HepG2 (cell line): ENCODE data around the gene CLRN3. TPM values are rescaled to one million over a fixed set of nuclear protein-coding genes. Genes with fewer than 3 reads are reported as not detected.

ENCODE experiments used
- ATAC-seq: fragments of 200-7000 bp; cut with Tn5 transposase; 3 replicates; pipeline ENCODE4 v1.9.1; 2020; ENCODE audit warnings: mild to moderate bottlenecking, moderate library complexity
- BruUV-seq: library from RNA; stranded (reverse); fragments of 400-500 nt; replicated peaks from 2 replicates; lab custom pipeline; 2021; lab: Mats Ljungman, UMichigan
- CTCF ChIA-PET: fragments of 300-600 bp; formaldehyde crosslinking; extraction: SDS; loops from one replicate; lab custom pipeline; 2021; ENCODE audit warnings: low total read pairs, inconsistent platforms, low intra/inter-chr PET ratio; lab: Yijun Ruan, JAX
- POLR2A ChIA-PET: fragments of 350-600 bp; sonication (Branson Sonifier 250); formaldehyde crosslinking; loops from one replicate; lab custom pipeline; 2020; ENCODE audit warnings: antibody characterized with exemption, inconsistent platforms; lab: Yijun Ruan, JAX
- DNase-seq: peaks from one replicate; pipeline ENCODE4 v3.0.0-alpha.2; 2015; ENCODE audit warnings: low spot score
- FAIRE-seq: peaks from 3 replicates; lab custom pipeline; 2011; peaks lifted over from hg19 to GRCh38; lab: Jason Lieb, UNC
- H2AFZ ChIP-seq: one replicate; pipeline ENCODE4 v1.6.1; 2011; ENCODE audit warnings: low read length, inconsistent platforms
- H3K27ac ChIP-seq: fragments of 300-600 bp; 3 replicates; pipeline ENCODE4 v1.8.0; 2011; ENCODE audit warnings: mixed run types, mild to moderate bottlenecking, mixed read lengths, low read length, inconsistent platforms; ENCODE audit not compliant: insufficient read depth; ENCODE audit errors: extremely low read length
- H3K27me3 ChIP-seq, 2 experiments: fragments of 200-600 bp in 1 of 2; 2 replicates in 1 of 2; 3 replicates in 1 of 2; pipeline versions ENCODE4 v1.6.0 to v1.8.0; 2011; ENCODE audit warnings: low read length in 2 of 2, mild to moderate bottlenecking in 2 of 2, moderate library complexity in 2 of 2, inconsistent platforms in 1 of 2; ENCODE audit not compliant: insufficient read depth in 2 of 2, control insufficient read depth in 1 of 2
- H3K36me3 ChIP-seq, 2 experiments: fragments of 200-600 bp in 1 of 2; replicated peaks in 1 of 2; 2 replicates in 1 of 2; 3 replicates in 1 of 2; pipeline versions ENCODE4 v1.5.1 to v1.8.0; 2011; ENCODE audit warnings: low read length in 2 of 2, inconsistent platforms in 1 of 2; ENCODE audit not compliant: insufficient read depth in 2 of 2, control insufficient read depth in 1 of 2
- H3K4me1 ChIP-seq: 2 replicates; pipeline ENCODE4 v1.5.1; 2012; ENCODE audit warnings: low read length, inconsistent platforms; ENCODE audit not compliant: insufficient read depth
- H3K4me2 ChIP-seq: 2 replicates; pipeline ENCODE4 v1.6.0; 2011; ENCODE audit warnings: low read depth, low read length, inconsistent platforms
- H3K4me3 ChIP-seq, 3 experiments: fragments of 200-600 bp in 1 of 3; sonication (generic), shearing (Covaris generic) in 1 of 3; replicated peaks in 1 of 3; 2 replicates each; pipeline ENCODE4 v1.5.1; 2011 to 2016; ENCODE audit warnings: low read length in 3 of 3, inconsistent platforms in 2 of 3, low read depth in 2 of 3, mild to moderate bottlenecking in 2 of 3, control low read depth in 1 of 3, mixed read lengths in 1 of 3; ENCODE audit not compliant: insufficient read depth in 1 of 3
- H3K79me2 ChIP-seq: one replicate; pipeline ENCODE4 v1.6.1; 2011; ENCODE audit warnings: low read length, inconsistent platforms; ENCODE audit not compliant: insufficient read depth
- H3K9ac ChIP-seq: 2 replicates; pipeline ENCODE4 v1.6.0; 2011; ENCODE audit warnings: mild to moderate bottlenecking, low read depth, low read length, inconsistent platforms; ENCODE audit not compliant: insufficient read depth
- H3K9me3 ChIP-seq: 2 replicates; pipeline ENCODE4 v1.5.1; 2012; ENCODE audit warnings: mild to moderate bottlenecking, low read length
- H4K20me1 ChIP-seq: 2 replicates; pipeline ENCODE4 v1.6.0; 2011; ENCODE audit warnings: inconsistent platforms, mild to moderate bottlenecking, low read length, moderate library complexity; ENCODE audit not compliant: insufficient read depth
- BRCA1 ChIP-seq: sonication (generic); formaldehyde crosslinking; IDR thresholded peaks from 2 replicates; pipeline ENCODE4 v1.4.0; 2020; ENCODE audit warnings: missing genetic modification reagents
- CEBPB ChIP-seq: IDR thresholded peaks from 2 replicates; pipeline ENCODE4 v1.6.1; 2011; ENCODE audit warnings: low read depth, low read length, improper control_type of control experiment, borderline replicate concordance
- HNF4A ChIP-seq: sonication (generic); formaldehyde crosslinking; IDR thresholded peaks from 2 replicates; pipeline ENCODE4 v1.4.0; 2020; ENCODE audit warnings: missing genetic modification reagents
- IRF2 ChIP-seq: IDR thresholded peaks from 2 replicates; pipeline ENCODE4 v1.6.1; 2018; ENCODE audit warnings: missing genetic modification reagents, missing compliant biosample characterization
- NFYC ChIP-seq: IDR thresholded peaks from 2 replicates; pipeline ENCODE4 v1.6.1; 2016; ENCODE audit warnings: missing genetic modification reagents, missing compliant biosample characterization
- SMAD1 ChIP-seq: sonication (generic); formaldehyde crosslinking; IDR thresholded peaks from 2 replicates; pipeline ENCODE4 v1.4.0; 2020; ENCODE audit warnings: missing genetic modification reagents, low read depth, mild to moderate bottlenecking, borderline replicate concordance
- SRSF9 ChIP-seq: fragments of 200-400 bp; formaldehyde crosslinking; IDR thresholded peaks from 2 replicates; pipeline ENCODE4 v1.6.1; 2018; ENCODE audit warnings: borderline replicate concordance, mild to moderate bottlenecking, low read depth, low read length; ENCODE audit not compliant: insufficient read depth, poor library complexity, severe bottlenecking
- ZMYM2 ChIP-seq: sonication (generic); formaldehyde crosslinking; IDR thresholded peaks from 2 replicates; pipeline ENCODE4 v1.8.0; 2022; ENCODE audit warnings: mild to moderate bottlenecking, missing genetic modification reagents
- ZNF20 ChIP-seq: sonication (generic); formaldehyde crosslinking; IDR thresholded peaks from 2 replicates; pipeline ENCODE4 v1.4.0; 2020; ENCODE audit warnings: mild to moderate bottlenecking, moderate library complexity, missing genetic modification reagents
- ZNF878 ChIP-seq: sonication (generic); formaldehyde crosslinking; IDR thresholded peaks from 2 replicates; pipeline ENCODE4 v1.8.1; 2023; ENCODE audit warnings: mild to moderate bottlenecking, missing genetic modification reagents, moderate library complexity
- WGBS: methylation state at CpG from one replicate; pipeline ENCODE4 v1.1.6; 2017; ENCODE audit warnings: low lambda C conversion rate; 5-methylcytosine and 5-hydroxymethylcytosine counted together
- in situ Hi-C: cut with HindIII; loops from 2 replicates; pipeline ENCODE4 v1.10.0; 2017; ENCODE audit warnings: low pct_unique_long_range_greater_than_20kb; ENCODE audit not compliant: extremely low pct_ligation_motif_present
- intact Hi-C: fragments of 100-400 bp; cut with micrococcal nuclease; formaldehyde crosslinking; loops from one replicate; pipeline ENCODE4 v1.10.0; 2022; ENCODE audit not compliant: unreplicated experiment
- polyA plus RNA-seq, 8 experiments: library from polyadenylated mRNA; depleted of rRNA in 3 of 8; stranded (reverse) in 7 of 8; unstranded in 1 of 8; fragments of >200 nt; fragmentation: Illumina TruSeq in 4 of 8; extraction: Trizol in 4 of 8; gene quantifications; 2 replicates each; pipeline versions ENCODE4 v1.2.1 to v1.2.3, GENCODE V29; 2011 to 2016; ENCODE audit warnings: low read depth in 4 of 8, missing spikeins in 1 of 8, mixed read lengths in 1 of 8; ENCODE audit not compliant: insufficient read depth in 1 of 8
- total RNA-seq, 5 experiments: library from RNA; depleted of rRNA; stranded (reverse); fragments of >200 nt; fragmentation: Illumina TruSeq; extraction: Trizol; gene quantifications; 2 replicates each; pipeline ENCODE4 v1.2.3, GENCODE V29; 2016; ENCODE audit warnings: low read depth in 1 of 5
- TF ChIP-seq, protein P1 (sequence below): sonication (generic); formaldehyde crosslinking; IDR thresholded peaks from 2 replicates; pipeline ENCODE4 v1.5.1; 2020; ENCODE audit warnings: mild to moderate bottlenecking, moderate library complexity, missing genetic modification reagents
- TF ChIP-seq, protein P2 (sequence below): sonication (generic); formaldehyde crosslinking; IDR thresholded peaks from 2 replicates; pipeline ENCODE4 v1.4.0; 2020; ENCODE audit warnings: missing genetic modification reagents, borderline replicate concordance
- TF ChIP-seq, protein P3 (sequence below): sonication (generic); formaldehyde crosslinking; IDR thresholded peaks from 2 replicates; pipeline ENCODE4 v1.5.0; 2020; ENCODE audit warnings: missing genetic modification reagents
- TF ChIP-seq, protein P4 (sequence below): sonication (generic); formaldehyde crosslinking; IDR thresholded peaks from 2 replicates; pipeline ENCODE4 v1.4.0; 2020; ENCODE audit warnings: low read depth, mild to moderate bottlenecking, missing genetic modification reagents
- TF ChIP-seq, protein P5 (sequence below): sonication (generic); formaldehyde crosslinking; IDR thresholded peaks from 2 replicates; pipeline ENCODE4 v1.8.0; 2022; ENCODE audit warnings: missing genetic modification reagents, mild to moderate bottlenecking, inconsistent platforms, borderline replicate concordance

The CLRN3 gene
- total and polyA plus RNA-seq, 2 of the 13 experiments (the other 11 are each of a cell fraction or from before 2014, with no cell fraction given): not detected

DNA sequence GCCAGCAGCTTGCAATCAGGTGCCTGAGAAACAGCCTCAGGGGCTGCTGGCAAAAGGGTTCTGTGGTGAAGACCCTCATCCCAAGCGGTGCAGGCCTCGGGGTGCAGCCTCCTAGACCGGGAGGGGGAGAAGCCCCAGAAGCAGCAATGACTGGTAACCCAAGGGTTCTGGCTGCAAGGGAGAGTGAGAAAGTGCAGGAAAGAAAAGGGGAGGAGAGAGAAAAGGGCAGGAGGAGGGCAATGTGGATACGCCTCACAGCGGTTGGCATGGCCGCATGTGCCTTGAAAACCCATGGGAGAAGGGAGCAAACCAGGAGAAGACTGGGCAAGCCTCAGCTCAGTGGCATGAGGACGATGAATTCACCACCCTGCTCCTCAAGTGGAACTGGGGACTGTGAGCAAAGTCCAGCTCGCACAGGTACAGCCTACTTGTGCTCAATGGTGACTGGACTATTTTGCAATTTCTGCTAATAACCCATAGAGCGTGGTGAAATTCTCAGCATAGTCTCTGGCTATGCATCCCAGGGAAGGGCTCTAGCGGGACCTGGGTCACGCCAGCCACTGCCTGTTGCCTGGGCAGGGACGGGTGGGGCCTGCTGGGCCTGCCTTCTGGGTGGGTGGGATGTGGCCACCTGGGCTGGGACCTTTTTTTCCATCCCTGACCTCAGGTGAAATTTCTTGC lies 6.2 kb downstream of the CLRN3 start:
- Histone ChIP-seq H3K27ac (no peak overlapping the region), H3K9ac (no peak overlapping the region), H3K36me3 (no peaks in the 10 kb centered on the region), H3K9me3 (no peaks in the 10 kb centered on the region), H3K79me2 (no peaks in the 10 kb centered on the region), H3K4me2 (no peak overlapping the region), H3K27me3 (peaks cover 0 to 1% of the 10 kb centered on the region in 2 experiments; a peak in 1 of 5 replicates), H3K4me3 (no peak overlapping the region), H3K4me1 (peaks cover 3% of the 10 kb centered on the region), H2AFZ (no peak overlapping the region), H4K20me1 (no peaks in the 10 kb centered on the region)
- POLR2A ChIA-PET: no interaction called here
- intact Hi-C loops (no loop called here), in situ Hi-C loops (no loop called here)
- FAIRE-seq: no peak
- 42% methylated on average over 9 of the region's 12 CpGs for WGBS
- DNase-seq: no peak
- CTCF ChIA-PET: no interaction called here
- peak; percentile 57 for ATAC-seq
- no TSS peak for BruUV-seq
- TF ChIP-seq BRCA1 (CRISPR knock-in tag) (no peak), ZMYM2 (CRISPR knock-in tag) (no peak), IRF2 (no peak), SRSF9 (no peak), CEBPB (peak; percentile 15; the same call in 1 of the 2 replicates), ZNF20 (no peak), HNF4A (CRISPR knock-in tag) (0 out of 2 replicates have a peak, but pooled peaks have one; percentile 9), ZNF878 (no peak), SMAD1 (CRISPR knock-in tag) (no peak), NFYC (CRISPR knock-in tag) (no peak)
- TF ChIP-seq, protein P1, sequence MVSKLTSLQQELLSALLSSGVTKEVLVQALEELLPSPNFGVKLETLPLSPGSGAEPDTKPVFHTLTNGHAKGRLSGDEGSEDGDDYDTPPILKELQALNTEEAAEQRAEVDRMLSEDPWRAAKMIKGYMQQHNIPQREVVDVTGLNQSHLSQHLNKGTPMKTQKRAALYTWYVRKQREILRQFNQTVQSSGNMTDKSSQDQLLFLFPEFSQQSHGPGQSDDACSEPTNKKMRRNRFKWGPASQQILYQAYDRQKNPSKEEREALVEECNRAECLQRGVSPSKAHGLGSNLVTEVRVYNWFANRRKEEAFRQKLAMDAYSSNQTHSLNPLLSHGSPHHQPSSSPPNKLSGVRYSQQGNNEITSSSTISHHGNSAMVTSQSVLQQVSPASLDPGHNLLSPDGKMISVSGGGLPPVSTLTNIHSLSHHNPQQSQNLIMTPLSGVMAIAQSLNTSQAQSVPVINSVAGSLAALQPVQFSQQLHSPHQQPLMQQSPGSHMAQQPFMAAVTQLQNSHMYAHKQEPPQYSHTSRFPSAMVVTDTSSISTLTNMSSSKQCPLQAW (CRISPR knock-in tag): no peak
- TF ChIP-seq, protein P2, sequence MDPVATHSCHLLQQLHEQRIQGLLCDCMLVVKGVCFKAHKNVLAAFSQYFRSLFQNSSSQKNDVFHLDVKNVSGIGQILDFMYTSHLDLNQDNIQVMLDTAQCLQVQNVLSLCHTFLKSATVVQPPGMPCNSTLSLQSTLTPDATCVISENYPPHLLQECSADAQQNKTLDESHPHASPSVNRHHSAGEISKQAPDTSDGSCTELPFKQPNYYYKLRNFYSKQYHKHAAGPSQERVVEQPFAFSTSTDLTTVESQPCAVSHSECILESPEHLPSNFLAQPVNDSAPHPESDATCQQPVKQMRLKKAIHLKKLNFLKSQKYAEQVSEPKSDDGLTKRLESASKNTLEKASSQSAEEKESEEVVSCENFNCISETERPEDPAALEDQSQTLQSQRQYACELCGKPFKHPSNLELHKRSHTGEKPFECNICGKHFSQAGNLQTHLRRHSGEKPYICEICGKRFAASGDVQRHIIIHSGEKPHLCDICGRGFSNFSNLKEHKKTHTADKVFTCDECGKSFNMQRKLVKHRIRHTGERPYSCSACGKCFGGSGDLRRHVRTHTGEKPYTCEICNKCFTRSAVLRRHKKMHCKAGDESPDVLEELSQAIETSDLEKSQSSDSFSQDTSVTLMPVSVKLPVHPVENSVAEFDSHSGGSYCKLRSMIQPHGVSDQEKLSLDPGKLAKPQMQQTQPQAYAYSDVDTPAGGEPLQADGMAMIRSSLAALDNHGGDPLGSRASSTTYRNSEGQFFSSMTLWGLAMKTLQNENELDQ (CRISPR knock-in tag): no peak
- TF ChIP-seq, protein P3, sequence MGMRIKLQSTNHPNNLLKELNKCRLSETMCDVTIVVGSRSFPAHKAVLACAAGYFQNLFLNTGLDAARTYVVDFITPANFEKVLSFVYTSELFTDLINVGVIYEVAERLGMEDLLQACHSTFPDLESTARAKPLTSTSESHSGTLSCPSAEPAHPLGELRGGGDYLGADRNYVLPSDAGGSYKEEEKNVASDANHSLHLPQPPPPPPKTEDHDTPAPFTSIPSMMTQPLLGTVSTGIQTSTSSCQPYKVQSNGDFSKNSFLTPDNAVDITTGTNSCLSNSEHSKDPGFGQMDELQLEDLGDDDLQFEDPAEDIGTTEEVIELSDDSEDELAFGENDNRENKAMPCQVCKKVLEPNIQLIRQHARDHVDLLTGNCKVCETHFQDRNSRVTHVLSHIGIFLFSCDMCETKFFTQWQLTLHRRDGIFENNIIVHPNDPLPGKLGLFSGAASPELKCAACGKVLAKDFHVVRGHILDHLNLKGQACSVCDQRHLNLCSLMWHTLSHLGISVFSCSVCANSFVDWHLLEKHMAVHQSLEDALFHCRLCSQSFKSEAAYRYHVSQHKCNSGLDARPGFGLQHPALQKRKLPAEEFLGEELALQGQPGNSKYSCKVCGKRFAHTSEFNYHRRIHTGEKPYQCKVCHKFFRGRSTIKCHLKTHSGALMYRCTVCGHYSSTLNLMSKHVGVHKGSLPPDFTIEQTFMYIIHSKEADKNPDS (CRISPR knock-in tag): no peak
- TF ChIP-seq, protein P4, sequence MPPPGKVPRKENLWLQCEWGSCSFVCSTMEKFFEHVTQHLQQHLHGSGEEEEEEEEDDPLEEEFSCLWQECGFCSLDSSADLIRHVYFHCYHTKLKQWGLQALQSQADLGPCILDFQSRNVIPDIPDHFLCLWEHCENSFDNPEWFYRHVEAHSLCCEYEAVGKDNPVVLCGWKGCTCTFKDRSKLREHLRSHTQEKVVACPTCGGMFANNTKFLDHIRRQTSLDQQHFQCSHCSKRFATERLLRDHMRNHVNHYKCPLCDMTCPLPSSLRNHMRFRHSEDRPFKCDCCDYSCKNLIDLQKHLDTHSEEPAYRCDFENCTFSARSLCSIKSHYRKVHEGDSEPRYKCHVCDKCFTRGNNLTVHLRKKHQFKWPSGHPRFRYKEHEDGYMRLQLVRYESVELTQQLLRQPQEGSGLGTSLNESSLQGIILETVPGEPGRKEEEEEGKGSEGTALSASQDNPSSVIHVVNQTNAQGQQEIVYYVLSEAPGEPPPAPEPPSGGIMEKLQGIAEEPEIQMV (CRISPR knock-in tag): no peak
- TF ChIP-seq, protein P5, sequence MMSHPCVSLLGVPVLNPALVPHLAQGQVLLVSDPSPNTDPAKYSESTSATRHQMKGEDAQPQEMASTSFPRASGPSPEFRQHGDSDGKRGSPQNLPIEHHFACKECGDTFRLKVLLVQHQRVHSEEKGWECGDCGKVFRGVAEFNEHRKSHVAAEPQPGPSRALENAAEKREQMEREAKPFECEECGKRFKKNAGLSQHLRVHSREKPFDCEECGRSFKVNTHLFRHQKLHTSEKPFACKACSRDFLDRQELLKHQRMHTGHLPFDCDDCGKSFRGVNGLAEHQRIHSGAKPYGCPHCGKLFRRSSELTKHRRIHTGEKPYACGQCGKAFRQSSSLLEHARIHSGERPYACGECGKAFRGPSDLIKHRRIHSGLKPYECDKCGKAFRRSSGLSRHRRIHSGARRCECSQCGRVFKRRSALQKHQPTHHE (CRISPR knock-in tag): no peak
